ENCODE measurements around the gene MRPL40.

Gene MRPL40

DNA sequence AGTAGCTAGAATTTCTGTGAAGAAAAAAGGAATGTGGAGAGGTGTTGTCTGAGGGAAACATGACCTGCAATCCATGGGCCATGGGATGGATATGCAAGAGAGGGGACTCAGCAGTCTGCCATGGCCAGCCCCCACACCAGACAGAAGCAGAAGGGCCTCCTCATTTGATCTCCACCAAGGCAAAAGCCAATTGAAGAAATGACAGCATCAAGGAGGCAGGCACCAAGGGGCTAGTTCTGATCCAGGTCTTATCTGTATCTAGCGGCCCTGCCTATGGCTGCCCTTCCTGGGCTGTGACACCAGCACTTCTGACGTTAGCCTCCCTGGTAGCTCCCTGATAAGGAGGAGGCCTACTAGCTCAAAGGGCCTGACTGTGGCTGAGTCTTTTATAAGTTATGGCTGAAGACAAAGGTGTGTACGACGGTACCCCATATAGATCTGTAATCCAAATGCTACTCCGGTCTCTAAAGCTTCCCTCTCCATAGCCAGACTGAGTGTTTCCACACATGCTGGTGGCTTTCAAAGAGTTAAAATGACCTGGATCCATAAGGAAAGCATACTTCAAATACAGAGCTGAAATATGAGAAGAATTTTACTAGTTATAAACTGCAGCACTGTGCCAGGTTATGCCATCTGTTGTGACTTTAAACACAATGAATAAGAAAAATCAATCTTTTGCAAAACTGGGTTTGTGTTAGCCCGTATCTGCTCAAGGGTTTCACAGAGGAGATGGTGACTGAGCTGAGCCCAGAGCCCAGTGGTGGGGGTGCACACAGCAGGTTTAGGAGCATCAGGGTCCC is 35.2 kb upstream of the MRPL40 start:
- H3K4me3 ChIP-seq (ENCODE audit: low read length in 2 of 2) = no peak overlapping the region
- H3K27me3 ChIP-seq (ENCODE audit: control insufficient read depth in 2 of 2, insufficient read depth in 2 of 2, low read length in 2 of 2) = no peaks in the 10 kb centered on the region
- peaks cover 70 to 75% of the 10 kb centered on the region in 2 donors for H3K36me3 ChIP-seq (ENCODE audit: control insufficient read depth in 2 of 2, insufficient read depth in 2 of 2, low read length in 2 of 2)

DNA sequence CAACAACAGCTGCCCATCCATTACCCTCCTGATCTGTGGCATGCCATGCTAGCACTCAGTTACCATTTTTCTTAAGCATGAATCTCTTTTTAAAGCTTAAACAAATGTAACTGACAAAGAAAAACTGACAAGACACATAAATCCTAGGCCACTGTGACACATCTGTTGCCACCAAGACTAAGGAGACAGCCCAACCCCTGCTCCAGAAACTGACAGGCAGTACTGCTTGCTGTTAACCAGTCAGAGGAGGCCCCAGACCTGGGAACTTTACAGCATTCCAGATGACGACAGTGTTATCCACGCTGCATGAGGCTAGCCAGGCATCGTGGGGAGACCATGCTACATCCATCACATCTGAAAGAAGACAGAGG is 34.6 kb upstream of the MRPL40 start:
- H3K36me3 ChIP-seq (ENCODE audit: control insufficient read depth in 2 of 2, insufficient read depth in 2 of 2, low read length in 2 of 2) = peaks cover 64 to 71% of the 10 kb centered on the region in 2 donors
- no peaks in the 10 kb centered on the region for H3K4me1 ChIP-seq (ENCODE audit: control insufficient read depth in 2 of 2, insufficient read depth in 2 of 2, low read length in 2 of 2)
- no peak overlapping the region for H3K4me3 ChIP-seq (ENCODE audit: low read length in 2 of 2)
- no peaks in the 10 kb centered on the region for H3K27me3 ChIP-seq (ENCODE audit: control insufficient read depth in 2 of 2, insufficient read depth in 2 of 2, low read length in 2 of 2)
- no peak overlapping the region for H3K27ac ChIP-seq (ENCODE audit: low read depth in 2 of 2, low read length in 2 of 2)
- no peaks in the 10 kb centered on the region for H3K9me3 ChIP-seq (ENCODE audit: control insufficient read depth in 2 of 2, low read length in 2 of 2)
- H3K9ac ChIP-seq (ENCODE audit: low read depth in 1 of 2, low read length in 2 of 2) = no peak overlapping the region

More for the DNA sequence above, 35.2 kb upstream of the MRPL40 start:
- no peaks in the 10 kb centered on the region for H3K9me3 ChIP-seq (ENCODE audit: control insufficient read depth in 2 of 2, low read length in 2 of 2)
- no peak overlapping the region for H3K9ac ChIP-seq (ENCODE audit: low read depth in 1 of 2, low read length in 2 of 2)
- H3K4me1 ChIP-seq (ENCODE audit: control insufficient read depth in 2 of 2, insufficient read depth in 2 of 2, low read length in 2 of 2) = no peaks in the 10 kb centered on the region
- no peak overlapping the region for H3K27ac ChIP-seq (ENCODE audit: low read depth in 2 of 2, low read length in 2 of 2)

DNA sequence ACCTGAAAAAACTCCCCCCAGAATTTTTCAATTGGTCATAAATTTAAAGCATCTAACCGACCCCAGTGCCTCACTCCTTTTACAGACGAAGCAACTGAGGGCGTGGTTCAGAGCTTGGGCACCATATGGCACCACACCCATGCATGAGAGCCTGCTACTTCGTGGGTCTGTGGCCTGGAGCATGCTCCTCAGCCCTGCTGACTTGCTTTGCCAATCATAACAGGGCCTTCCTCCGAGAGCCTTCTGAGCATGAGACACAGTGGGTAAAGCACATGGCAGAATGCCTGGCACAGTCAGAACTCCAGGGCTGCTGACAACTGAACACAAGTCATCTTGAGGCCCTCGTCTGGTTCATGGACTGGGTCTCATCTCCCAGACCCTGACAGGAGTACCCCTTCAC is 34.1 kb upstream of the MRPL40 start:
- peaks cover 61 to 69% of the 10 kb centered on the region in 2 donors for H3K36me3 ChIP-seq (ENCODE audit: control insufficient read depth in 2 of 2, insufficient read depth in 2 of 2, low read length in 2 of 2)
- H3K4me1 ChIP-seq (ENCODE audit: control insufficient read depth in 2 of 2, insufficient read depth in 2 of 2, low read length in 2 of 2) = no peaks in the 10 kb centered on the region
- no peaks in the 10 kb centered on the region for H3K27me3 ChIP-seq (ENCODE audit: control insufficient read depth in 2 of 2, insufficient read depth in 2 of 2, low read length in 2 of 2)
- H3K9ac ChIP-seq (ENCODE audit: low read depth in 1 of 2, low read length in 2 of 2) = no peak overlapping the region
- no peak overlapping the region for H3K27ac ChIP-seq (ENCODE audit: low read depth in 2 of 2, low read length in 2 of 2)
- H3K9me3 ChIP-seq (ENCODE audit: control insufficient read depth in 2 of 2, low read length in 2 of 2) = no peaks in the 10 kb centered on the region
- H3K4me3 ChIP-seq (ENCODE audit: low read length in 2 of 2) = no peak overlapping the region

DNA sequence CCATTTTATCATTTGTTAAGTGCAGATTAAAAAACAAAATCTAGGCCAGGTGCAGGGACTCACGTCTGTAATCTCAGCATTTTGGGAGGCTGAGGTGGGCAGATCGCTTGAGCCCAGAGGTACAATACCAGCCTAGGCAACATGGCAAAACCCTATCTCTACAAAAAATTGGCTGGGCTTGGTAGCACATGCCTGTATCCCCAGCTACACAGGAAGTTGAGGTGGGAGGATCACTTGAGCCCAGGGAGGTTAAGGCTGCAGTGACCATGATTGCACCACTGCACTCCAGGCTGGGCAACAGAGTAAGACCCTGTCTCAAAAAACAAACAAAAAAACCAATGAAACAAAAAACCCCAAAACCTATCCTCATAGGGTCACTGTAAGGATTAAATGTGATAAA is 33.7 kb upstream of the MRPL40 start:
- no peaks in the 10 kb centered on the region for H3K9me3 ChIP-seq (ENCODE audit: control insufficient read depth in 2 of 2, low read length in 2 of 2)
- H3K27ac ChIP-seq (ENCODE audit: low read depth in 2 of 2, low read length in 2 of 2) = no peak overlapping the region
- no peak overlapping the region for H3K4me3 ChIP-seq (ENCODE audit: low read length in 2 of 2)
- no peaks in the 10 kb centered on the region for H3K4me1 ChIP-seq (ENCODE audit: control insufficient read depth in 2 of 2, insufficient read depth in 2 of 2, low read length in 2 of 2)
- H3K27me3 ChIP-seq (ENCODE audit: control insufficient read depth in 2 of 2, insufficient read depth in 2 of 2, low read length in 2 of 2) = no peaks in the 10 kb centered on the region
- peaks cover 60 to 66% of the 10 kb centered on the region in 2 donors for H3K36me3 ChIP-seq (ENCODE audit: control insufficient read depth in 2 of 2, insufficient read depth in 2 of 2, low read length in 2 of 2)
- H3K9ac ChIP-seq (ENCODE audit: low read depth in 1 of 2, low read length in 2 of 2) = no peak overlapping the region

DNA sequence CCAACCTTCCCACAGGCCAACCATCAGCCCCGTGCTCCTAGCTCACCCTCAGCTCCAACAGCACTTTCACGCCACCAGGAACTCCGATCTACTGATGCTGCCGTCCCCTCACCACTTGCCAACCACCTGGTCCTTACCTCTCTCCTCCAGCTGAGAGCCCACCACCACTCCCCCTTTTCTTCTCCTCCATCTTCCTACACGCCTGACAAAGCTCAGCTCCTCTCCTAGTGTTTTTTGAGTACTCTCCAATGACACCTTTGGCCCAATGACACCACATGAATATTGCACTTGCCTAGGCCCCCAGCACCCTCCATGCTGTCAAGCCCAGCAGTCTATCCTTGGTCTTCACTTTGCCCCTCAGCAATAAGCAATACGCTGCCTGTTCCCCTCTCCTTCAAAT is 31.5 kb upstream of the MRPL40 start:
- H3K27me3 ChIP-seq (ENCODE audit: control insufficient read depth in 2 of 2, insufficient read depth in 2 of 2, low read length in 2 of 2) = no peaks in the 10 kb centered on the region
- H3K4me1 ChIP-seq (ENCODE audit: control insufficient read depth in 2 of 2, insufficient read depth in 2 of 2, low read length in 2 of 2) = no peaks in the 10 kb centered on the region
- H3K4me3 ChIP-seq (ENCODE audit: low read length in 2 of 2) = no peak overlapping the region
- H3K27ac ChIP-seq (ENCODE audit: low read depth in 2 of 2, low read length in 2 of 2) = no peak overlapping the region
- no peak overlapping the region for H3K9ac ChIP-seq (ENCODE audit: low read depth in 1 of 2, low read length in 2 of 2)
- peaks cover 53 to 56% of the 10 kb centered on the region in 2 donors for H3K36me3 ChIP-seq (ENCODE audit: control insufficient read depth in 2 of 2, insufficient read depth in 2 of 2, low read length in 2 of 2)
- no peaks in the 10 kb centered on the region for H3K9me3 ChIP-seq (ENCODE audit: control insufficient read depth in 2 of 2, low read length in 2 of 2)

DNA sequence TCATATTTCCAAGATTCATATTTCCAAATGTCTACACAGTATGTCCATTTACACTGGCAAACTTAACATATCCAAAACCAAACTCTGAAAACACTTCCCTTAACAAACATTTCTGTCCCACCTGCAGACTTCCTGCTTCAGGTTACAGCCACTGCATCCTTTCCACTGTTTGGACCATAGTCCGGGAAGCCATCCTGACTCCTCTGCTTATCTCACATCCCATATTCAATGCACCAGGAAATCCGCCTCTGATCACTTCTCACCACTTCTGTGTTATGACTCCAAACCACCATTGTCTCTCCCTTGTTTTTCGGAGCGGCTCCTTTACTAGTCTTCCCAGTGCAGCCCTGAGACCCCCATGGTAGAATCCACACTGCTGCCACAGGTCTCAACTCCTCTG is 30.9 kb upstream of the MRPL40 start:
- no peaks in the 10 kb centered on the region for H3K9me3 ChIP-seq (ENCODE audit: control insufficient read depth in 2 of 2, low read length in 2 of 2)
- no peaks in the 10 kb centered on the region for H3K27me3 ChIP-seq (ENCODE audit: control insufficient read depth in 2 of 2, insufficient read depth in 2 of 2, low read length in 2 of 2)
- H3K27ac ChIP-seq (ENCODE audit: low read depth in 2 of 2, low read length in 2 of 2) = no peak overlapping the region
- H3K4me3 ChIP-seq (ENCODE audit: low read length in 2 of 2) = no peak overlapping the region
- H3K36me3 ChIP-seq (ENCODE audit: control insufficient read depth in 2 of 2, insufficient read depth in 2 of 2, low read length in 2 of 2) = peaks cover 56 to 57% of the 10 kb centered on the region in 2 donors
- no peaks in the 10 kb centered on the region for H3K4me1 ChIP-seq (ENCODE audit: control insufficient read depth in 2 of 2, insufficient read depth in 2 of 2, low read length in 2 of 2)
- no peak overlapping the region for H3K9ac ChIP-seq (ENCODE audit: low read depth in 1 of 2, low read length in 2 of 2)

DNA sequence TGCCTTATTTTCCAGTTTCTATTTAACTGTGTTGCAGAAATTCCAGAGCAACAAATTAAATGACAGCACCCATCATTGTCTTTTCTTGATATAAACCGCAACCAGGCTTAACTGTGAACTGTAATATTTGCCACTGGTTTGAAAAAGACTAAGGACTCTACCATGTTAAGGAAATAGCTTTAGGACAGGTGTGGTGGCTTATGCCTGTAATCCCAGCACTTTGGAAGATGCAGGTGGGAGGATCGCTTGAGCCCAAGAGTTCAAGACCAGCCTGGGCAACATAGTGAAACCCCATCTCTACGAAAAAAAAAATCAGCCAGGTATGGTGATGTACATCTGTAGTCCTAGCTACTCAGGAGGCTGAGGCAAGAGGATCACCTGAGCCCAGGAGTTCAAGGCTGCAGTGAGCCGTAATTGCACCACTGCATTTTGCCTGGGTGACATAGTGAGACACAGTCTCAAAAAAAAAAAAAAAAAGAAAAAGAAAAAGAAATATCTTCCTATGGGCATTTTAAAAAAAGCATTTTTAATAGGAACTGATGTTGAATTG is 29.6 kb upstream of the MRPL40 start:
- no peak overlapping the region for H3K4me3 ChIP-seq (ENCODE audit: low read length in 2 of 2)
- peaks cover 53 to 54% of the 10 kb centered on the region in 2 donors for H3K36me3 ChIP-seq (ENCODE audit: control insufficient read depth in 2 of 2, insufficient read depth in 2 of 2, low read length in 2 of 2)

DNA sequence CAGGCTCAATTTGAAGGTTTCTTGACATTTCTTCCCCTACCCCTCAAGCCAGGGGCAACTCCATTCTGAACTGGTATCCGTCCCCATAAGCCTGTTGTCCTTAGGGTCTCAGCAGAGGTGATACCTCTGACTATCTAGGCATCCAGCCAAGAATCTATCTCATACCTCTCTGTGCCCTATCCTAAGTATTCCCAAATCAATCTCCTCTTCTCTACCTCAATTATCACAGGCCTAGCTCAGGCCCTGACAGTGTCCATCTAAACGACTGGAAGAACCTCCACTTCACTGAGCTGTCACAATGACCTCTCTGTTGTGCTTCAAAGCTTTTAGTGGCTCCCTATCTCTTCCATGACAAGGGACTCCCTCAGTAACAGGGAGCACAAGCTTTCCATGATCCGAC is 27.7 kb upstream of the MRPL40 start:
- Histone ChIP-seq H3K27ac (ENCODE audit: low read depth in 2 of 2, low read length in 2 of 2) (no peak overlapping the region), H3K36me3 (ENCODE audit: control insufficient read depth in 2 of 2, insufficient read depth in 2 of 2, low read length in 2 of 2) (peaks cover 56 to 60% of the 10 kb centered on the region in 2 donors), H3K27me3 (ENCODE audit: control insufficient read depth in 2 of 2, insufficient read depth in 2 of 2, low read length in 2 of 2) (no peaks in the 10 kb centered on the region), H3K4me3 (ENCODE audit: low read length in 2 of 2) (no peak overlapping the region), H3K9me3 (ENCODE audit: control insufficient read depth in 2 of 2, low read length in 2 of 2) (no peaks in the 10 kb centered on the region), H3K4me1 (ENCODE audit: control insufficient read depth in 2 of 2, insufficient read depth in 2 of 2, low read length in 2 of 2) (no peaks in the 10 kb centered on the region), H3K9ac (ENCODE audit: low read depth in 1 of 2, low read length in 2 of 2) (no peak overlapping the region)

More for the DNA sequence above, 29.6 kb upstream of the MRPL40 start:
- Histone ChIP-seq H3K4me1 (ENCODE audit: control insufficient read depth in 2 of 2, insufficient read depth in 2 of 2, low read length in 2 of 2) (no peaks in the 10 kb centered on the region), H3K9ac (ENCODE audit: low read depth in 1 of 2, low read length in 2 of 2) (no peak overlapping the region), H3K27ac (ENCODE audit: low read depth in 2 of 2, low read length in 2 of 2) (no peak overlapping the region), H3K27me3 (ENCODE audit: control insufficient read depth in 2 of 2, insufficient read depth in 2 of 2, low read length in 2 of 2) (no peaks in the 10 kb centered on the region), H3K9me3 (ENCODE audit: control insufficient read depth in 2 of 2, low read length in 2 of 2) (no peaks in the 10 kb centered on the region)

DNA sequence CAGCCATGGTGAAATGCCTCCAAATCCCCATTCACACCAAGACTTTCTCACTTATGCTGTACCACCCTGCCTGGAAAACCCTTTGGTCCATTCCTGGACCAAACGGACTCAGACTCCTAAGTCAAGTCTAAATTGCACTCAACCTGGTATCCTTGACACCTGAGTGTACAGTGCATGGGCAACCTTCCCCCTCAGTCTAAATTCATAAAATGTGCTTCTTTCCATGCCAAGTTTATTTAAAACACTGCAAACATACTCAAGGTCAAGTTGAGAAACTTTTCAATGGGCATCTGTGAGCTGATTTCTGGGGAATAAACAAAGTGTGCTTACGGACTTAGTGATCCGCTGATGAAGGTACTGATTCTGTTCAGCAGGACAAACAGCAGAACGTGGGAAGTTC is 27.2 kb upstream of the MRPL40 start:
- Histone ChIP-seq H3K4me1 (ENCODE audit: control insufficient read depth in 2 of 2, insufficient read depth in 2 of 2, low read length in 2 of 2) (no peaks in the 10 kb centered on the region), H3K9me3 (ENCODE audit: control insufficient read depth in 2 of 2, low read length in 2 of 2) (no peaks in the 10 kb centered on the region), H3K9ac (ENCODE audit: low read depth in 1 of 2, low read length in 2 of 2) (no peak overlapping the region), H3K36me3 (ENCODE audit: control insufficient read depth in 2 of 2, insufficient read depth in 2 of 2, low read length in 2 of 2) (peaks cover 58 to 60% of the 10 kb centered on the region in 2 donors), H3K4me3 (ENCODE audit: low read length in 2 of 2) (no peak overlapping the region), H3K27me3 (ENCODE audit: control insufficient read depth in 2 of 2, insufficient read depth in 2 of 2, low read length in 2 of 2) (no peaks in the 10 kb centered on the region), H3K27ac (ENCODE audit: low read depth in 2 of 2, low read length in 2 of 2) (no peak overlapping the region)

- Histone ChIP-seq H3K36me3 (ENCODE audit: control insufficient read depth in 2 of 2, insufficient read depth in 2 of 2, low read length in 2 of 2) (peaks cover 57 to 58% of the 10 kb centered on the region in 2 donors), H3K9ac (ENCODE audit: low read depth in 1 of 2, low read length in 2 of 2) (no peak overlapping the region), H3K4me1 (ENCODE audit: control insufficient read depth in 2 of 2, insufficient read depth in 2 of 2, low read length in 2 of 2) (no peaks in the 10 kb centered on the region), H3K27me3 (ENCODE audit: control insufficient read depth in 2 of 2, insufficient read depth in 2 of 2, low read length in 2 of 2) (no peaks in the 10 kb centered on the region), H3K4me3 (ENCODE audit: low read length in 2 of 2) (no peak overlapping the region), H3K9me3 (ENCODE audit: control insufficient read depth in 2 of 2, low read length in 2 of 2) (no peaks in the 10 kb centered on the region), H3K27ac (ENCODE audit: low read depth in 2 of 2, low read length in 2 of 2) (no peak overlapping the region)
Measured at GRCh38 chr22:19405652-19406051, 26.7 kb upstream of the MRPL40 start.

Data from mucosa of rectum (tissue), 2 donors.